HepG2 (cell line): ENCODE results near the gene CYBRD1. TPM values are rescaled to one million over a fixed set of nuclear protein-coding genes. Genes with fewer than 3 reads are reported as not detected.

ENCODE experiments used
- BCLAF1 ChIP-seq: fragments of 450-650 bp; IDR thresholded peaks from 2 replicates; pipeline ENCODE4 v1.6.1; 2017; ENCODE audit warnings: mild to moderate bottlenecking
- IKZF4 ChIP-seq: sonication (generic); formaldehyde crosslinking; IDR thresholded peaks from 2 replicates; pipeline ENCODE4 v1.5.1; 2020; ENCODE audit warnings: borderline replicate concordance, mild to moderate bottlenecking, low read depth, missing genetic modification reagents; ENCODE audit errors: not compliant biosample characterization
- LCORL ChIP-seq, 2 experiments: fragments of 450-650 bp in 1 of 2; sonication (generic) in 1 of 2; formaldehyde crosslinking in 1 of 2; IDR thresholded peaks; 2 replicates each; pipeline versions ENCODE4 v1.5.0 to v1.6.1; 2017 to 2020; ENCODE audit warnings: antibody characterized with exemption in 1 of 2, missing genetic modification reagents in 1 of 2
- MLLT10 ChIP-seq: sonication (generic); formaldehyde crosslinking; IDR thresholded peaks from 2 replicates; pipeline ENCODE4 v1.4.0; 2020; ENCODE audit warnings: missing genetic modification reagents
- NFKB2 ChIP-seq: sonication (generic); formaldehyde crosslinking; IDR thresholded peaks from 2 replicates; pipeline ENCODE4 v1.4.0; 2020; ENCODE audit warnings: missing genetic modification reagents, borderline replicate concordance
- PHB2 ChIP-seq: fragments of 450-650 bp; IDR thresholded peaks from 2 replicates; pipeline ENCODE4 v1.6.1; 2018; ENCODE audit not compliant: partially characterized antibody
- SATB2 ChIP-seq: sonication (generic); formaldehyde crosslinking; IDR thresholded peaks from 2 replicates; pipeline ENCODE4 v1.5.0; 2020; ENCODE audit warnings: missing genetic modification reagents
- SP1 ChIP-seq, 2 experiments: fragments of 450-650 bp in 1 of 2; sonication (generic) in 1 of 2; formaldehyde crosslinking in 1 of 2; IDR thresholded peaks; 2 replicates each; pipeline versions ENCODE4 v1.4.0 to v1.6.1; 2016 to 2020; ENCODE audit warnings: missing genetic modification reagents in 1 of 2
- SP5 ChIP-seq: IDR thresholded peaks from 2 replicates; pipeline ENCODE4 v1.6.1; 2016; ENCODE audit warnings: low read depth, borderline replicate concordance
- TAF1 ChIP-seq: sonication (generic); formaldehyde crosslinking; IDR thresholded peaks from 2 replicates; pipeline ENCODE4 v1.4.0; 2020; ENCODE audit warnings: missing genetic modification reagents
- TEAD3 ChIP-seq: optimal IDR thresholded peaks from 2 replicates; pipeline ENCODE3; 2016; ENCODE audit warnings: borderline replicate concordance
- YY1 ChIP-seq: IDR thresholded peaks from 2 replicates; pipeline ENCODE4 v1.6.1; 2011; ENCODE audit warnings: low read length, low read depth, moderate library complexity, mild to moderate bottlenecking; ENCODE audit not compliant: insufficient read depth, insufficient replicate concordance
- ZC3H4 ChIP-seq: sonication (generic); formaldehyde crosslinking; IDR thresholded peaks from 2 replicates; pipeline ENCODE4 v1.4.0; 2020; ENCODE audit warnings: missing genetic modification reagents, borderline replicate concordance
- ZNF101 ChIP-seq: sonication (generic); formaldehyde crosslinking; IDR thresholded peaks from 2 replicates; pipeline ENCODE4 v1.4.0; 2020; ENCODE audit warnings: mild to moderate bottlenecking, low read depth, missing genetic modification reagents, borderline replicate concordance
- ZNF296 ChIP-seq: sonication (generic); formaldehyde crosslinking; conservative IDR thresholded peaks from 2 replicates; pipeline ENCODE4 v1.5.0; 2020; ENCODE audit warnings: mild to moderate bottlenecking, missing genetic modification reagents
- ZNF44 ChIP-seq: sonication (generic); formaldehyde crosslinking; IDR thresholded peaks from 2 replicates; pipeline ENCODE4 v1.5.1; 2020; ENCODE audit warnings: mild to moderate bottlenecking, missing genetic modification reagents
- ZNF615 ChIP-seq: sonication (generic); formaldehyde crosslinking; IDR thresholded peaks from 2 replicates; pipeline ENCODE4 v1.5.0; 2020; ENCODE audit warnings: mild to moderate bottlenecking, missing genetic modification reagents, borderline replicate concordance
- polyA plus RNA-seq, 8 experiments: library from polyadenylated mRNA; depleted of rRNA in 3 of 8; stranded (reverse) in 7 of 8; unstranded in 1 of 8; fragments of >200 nt; fragmentation: Illumina TruSeq in 4 of 8; extraction: Trizol in 4 of 8; gene quantifications; 2 replicates each; pipeline versions ENCODE4 v1.2.1 to v1.2.3, GENCODE V29; 2011 to 2016; ENCODE audit warnings: low read depth in 4 of 8, missing spikeins in 1 of 8, mixed read lengths in 1 of 8; ENCODE audit not compliant: insufficient read depth in 1 of 8
- total RNA-seq, 5 experiments: library from RNA; depleted of rRNA; stranded (reverse); fragments of >200 nt; fragmentation: Illumina TruSeq; extraction: Trizol; gene quantifications; 2 replicates each; pipeline ENCODE4 v1.2.3, GENCODE V29; 2016; ENCODE audit warnings: low read depth in 1 of 5
- TF ChIP-seq, protein P1 (sequence below): sonication (generic); formaldehyde crosslinking; IDR thresholded peaks from 2 replicates; pipeline ENCODE4 v1.4.0; 2020; ENCODE audit warnings: missing genetic modification reagents, low read depth, mild to moderate bottlenecking, borderline replicate concordance
- TF ChIP-seq, protein P2 (sequence below): sonication (generic); formaldehyde crosslinking; IDR thresholded peaks from 2 replicates; pipeline ENCODE4 v1.4.0; 2020; ENCODE audit warnings: missing genetic modification reagents, mild to moderate bottlenecking, borderline replicate concordance
- TF ChIP-seq, protein P3 (sequence below): sonication (generic); formaldehyde crosslinking; IDR thresholded peaks from 2 replicates; pipeline ENCODE4 v1.4.0; 2020; ENCODE audit warnings: mild to moderate bottlenecking, missing genetic modification reagents, borderline replicate concordance

Gene CYBRD1
- total and polyA plus RNA-seq, 2 of the 13 experiments (the other 11 are each of a cell fraction or from before 2014, with no cell fraction given): 0.13 to 0.42 TPM

DNA sequence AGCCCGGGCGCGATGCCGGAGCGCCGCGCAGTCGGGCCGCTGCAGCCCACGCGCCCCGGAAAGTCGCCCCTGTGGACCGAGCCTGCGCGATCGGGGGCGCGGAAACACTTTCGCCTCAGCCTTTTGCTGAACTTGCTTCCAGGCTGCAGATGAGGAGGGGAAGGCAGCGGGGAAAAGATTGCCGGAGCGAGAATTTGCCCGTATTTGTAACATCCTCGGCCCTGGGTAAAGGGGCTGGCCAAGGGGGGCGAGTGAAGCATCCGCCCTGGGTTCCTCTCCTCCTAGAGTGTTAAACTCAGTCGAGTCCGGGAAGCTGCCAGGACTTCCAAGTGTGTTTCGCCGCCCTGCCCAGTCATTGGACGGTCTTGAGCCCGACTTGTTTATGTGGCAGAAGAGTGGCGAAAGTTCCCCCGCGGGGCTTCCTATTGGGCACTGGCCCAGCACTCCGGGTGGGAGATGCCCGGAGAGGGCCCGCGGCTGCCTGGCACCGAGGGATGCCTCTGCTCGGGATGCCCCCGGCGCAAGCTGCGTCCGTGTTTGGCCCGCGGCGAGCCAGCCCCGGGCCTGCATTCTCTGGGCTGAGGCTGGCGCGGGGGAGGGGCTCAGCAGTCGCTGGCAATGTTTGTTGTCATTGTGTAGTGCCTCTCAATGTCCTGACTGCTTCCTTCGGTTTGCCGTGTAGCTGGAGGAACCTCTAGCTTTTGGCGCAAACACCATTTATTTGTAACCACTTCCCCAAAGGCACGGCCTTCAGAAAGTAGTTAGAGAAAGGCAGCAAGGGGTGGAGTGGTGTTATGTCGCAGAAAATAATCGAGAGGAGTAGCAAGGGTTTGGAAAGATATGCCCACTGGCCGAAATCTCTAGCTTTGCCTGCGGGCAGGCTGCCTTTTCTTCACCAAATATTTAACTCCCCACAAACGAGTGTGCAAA lies 1.1 kb downstream of the CYBRD1 start (continued):
- TF ChIP-seq, protein P1, sequence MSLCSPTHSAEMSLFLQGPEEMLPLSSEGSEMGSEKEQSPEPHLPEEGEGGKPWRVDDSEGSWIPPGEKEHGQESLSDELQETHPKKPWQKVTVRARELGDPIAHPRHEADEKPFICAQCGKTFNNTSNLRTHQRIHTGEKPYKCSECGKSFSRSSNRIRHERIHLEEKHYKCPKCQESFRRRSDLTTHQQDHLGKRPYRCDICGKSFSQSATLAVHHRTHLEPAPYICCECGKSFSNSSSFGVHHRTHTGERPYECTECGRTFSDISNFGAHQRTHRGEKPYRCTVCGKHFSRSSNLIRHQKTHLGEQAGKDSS (CRISPR knock-in tag): no peak
- TF ChIP-seq YY1: no peak
- no peak for TF ChIP-seq SATB2
- TF ChIP-seq LCORL (IDR thresholded peaks at IDR 0.05): no peak
- TF ChIP-seq LCORL (CRISPR knock-in tag; IDR thresholded peaks at IDR 0.05): no peak
- TF ChIP-seq TEAD3 (CRISPR knock-in tag): peak; percentile 24
- no peak for TF ChIP-seq ZNF101 (CRISPR knock-in tag)
- TF ChIP-seq ZNF44: peak; percentile 52; the same call in 1 of the 2 replicates
- TF ChIP-seq ZNF615: no peak
- TF ChIP-seq PHB2: no peak
- no peak for TF ChIP-seq MLLT10 (CRISPR knock-in tag)
- TF ChIP-seq ZC3H4: no peak
- no peak for TF ChIP-seq SP1 (IDR thresholded peaks at IDR 0.05)
- no peak for TF ChIP-seq SP1 (CRISPR knock-in tag; IDR thresholded peaks at IDR 0.05)
- TF ChIP-seq, protein P2, sequence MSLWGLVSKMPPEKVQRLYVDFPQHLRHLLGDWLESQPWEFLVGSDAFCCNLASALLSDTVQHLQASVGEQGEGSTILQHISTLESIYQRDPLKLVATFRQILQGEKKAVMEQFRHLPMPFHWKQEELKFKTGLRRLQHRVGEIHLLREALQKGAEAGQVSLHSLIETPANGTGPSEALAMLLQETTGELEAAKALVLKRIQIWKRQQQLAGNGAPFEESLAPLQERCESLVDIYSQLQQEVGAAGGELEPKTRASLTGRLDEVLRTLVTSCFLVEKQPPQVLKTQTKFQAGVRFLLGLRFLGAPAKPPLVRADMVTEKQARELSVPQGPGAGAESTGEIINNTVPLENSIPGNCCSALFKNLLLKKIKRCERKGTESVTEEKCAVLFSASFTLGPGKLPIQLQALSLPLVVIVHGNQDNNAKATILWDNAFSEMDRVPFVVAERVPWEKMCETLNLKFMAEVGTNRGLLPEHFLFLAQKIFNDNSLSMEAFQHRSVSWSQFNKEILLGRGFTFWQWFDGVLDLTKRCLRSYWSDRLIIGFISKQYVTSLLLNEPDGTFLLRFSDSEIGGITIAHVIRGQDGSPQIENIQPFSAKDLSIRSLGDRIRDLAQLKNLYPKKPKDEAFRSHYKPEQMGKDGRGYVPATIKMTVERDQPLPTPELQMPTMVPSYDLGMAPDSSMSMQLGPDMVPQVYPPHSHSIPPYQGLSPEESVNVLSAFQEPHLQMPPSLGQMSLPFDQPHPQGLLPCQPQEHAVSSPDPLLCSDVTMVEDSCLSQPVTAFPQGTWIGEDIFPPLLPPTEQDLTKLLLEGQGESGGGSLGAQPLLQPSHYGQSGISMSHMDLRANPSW (CRISPR knock-in tag): no peak
- TF ChIP-seq NFKB2: 0 out of 2 replicates have a peak, but pooled peaks have one; percentile 21
- TF ChIP-seq SP5 (CRISPR knock-in tag): no peak
- peak; percentile 33 for TF ChIP-seq IKZF4 (CRISPR knock-in tag)
- no peak for TF ChIP-seq BCLAF1
- TF ChIP-seq ZNF296 (CRISPR knock-in tag): 0 out of 2 replicates have a peak, but pooled peaks have one; percentile 20
- TF ChIP-seq TAF1: no peak; the same call in 1 of the 2 replicates
- TF ChIP-seq, protein P3, sequence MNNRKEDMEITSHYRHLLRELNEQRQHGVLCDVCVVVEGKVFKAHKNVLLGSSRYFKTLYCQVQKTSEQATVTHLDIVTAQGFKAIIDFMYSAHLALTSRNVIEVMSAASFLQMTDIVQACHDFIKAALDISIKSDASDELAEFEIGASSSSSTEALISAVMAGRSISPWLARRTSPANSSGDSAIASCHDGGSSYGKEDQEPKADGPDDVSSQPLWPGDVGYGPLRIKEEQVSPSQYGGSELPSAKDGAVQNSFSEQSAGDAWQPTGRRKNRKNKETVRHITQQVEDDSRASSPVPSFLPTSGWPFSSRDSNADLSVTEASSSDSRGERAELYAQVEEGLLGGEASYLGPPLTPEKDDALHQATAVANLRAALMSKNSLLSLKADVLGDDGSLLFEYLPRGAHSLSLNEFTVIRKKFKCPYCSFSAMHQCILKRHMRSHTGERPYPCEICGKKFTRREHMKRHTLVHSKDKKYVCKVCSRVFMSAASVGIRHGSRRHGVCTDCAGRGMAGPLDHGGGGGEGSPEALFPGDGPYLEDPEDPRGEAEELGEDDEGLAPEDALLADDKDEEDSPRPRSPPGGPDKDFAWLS (CRISPR knock-in tag): no peak
